PC-3 (cell line): ENCODE measurements around the gene GPR107. TPM values are rescaled to one million over a fixed set of nuclear protein-coding genes. Genes with fewer than 3 reads are reported as not detected.

Source experiments
- ATAC-seq: fragments of 200-7000 bp; cut with Tn5 transposase; 2 replicates; pipeline ENCODE4 v1.9.1; 2020; ENCODE audit warnings: mild to moderate bottlenecking, moderate library complexity
- BruUV-seq: library from RNA; stranded (reverse); fragments of 400-500 nt; replicated peaks from 2 replicates; lab custom pipeline; 2021; lab: Mats Ljungman, UMichigan
- CTCF ChIA-PET: fragments of 300-600 bp; sonication (Branson Sonifier 250); formaldehyde crosslinking; loops from one replicate; lab custom pipeline; 2022; ENCODE audit warnings: antibody characterized with exemption; lab: Charles Lee
- POLR2A ChIA-PET: fragments of 300-600 bp; sonication (Branson Sonifier 250); formaldehyde crosslinking; loops from one replicate; lab custom pipeline; 2022; ENCODE audit warnings: antibody characterized with exemption; ENCODE audit not compliant: unreplicated experiment; lab: Charles Lee
- DNase-seq: peaks from one replicate; pipeline ENCODE4 v3.0.0-alpha.2; 2015
- H2AFZ ChIP-seq: fragments of 300-600 bp; sonication (generic); 2 replicates; pipeline ENCODE4 v1.6.0; 2016; ENCODE audit warnings: antibody characterized with exemption, low read length
- H3F3A ChIP-seq: fragments of 300-600 bp; sonication (generic); one replicate; pipeline ENCODE4 v1.6.0; 2017; ENCODE audit warnings: antibody characterized with exemption, low read length, control low read depth, mild to moderate bottlenecking; ENCODE audit not compliant: unreplicated experiment
- H3K27ac ChIP-seq: fragments of 300-600 bp; sonication (generic); 2 replicates; pipeline ENCODE4 v1.5.1; 2016; ENCODE audit warnings: mild to moderate bottlenecking, low read length
- H3K27me3 ChIP-seq: fragments of 300-600 bp; sonication (generic); 2 replicates; pipeline ENCODE4 v1.6.1; 2016; ENCODE audit warnings: low read length, mixed read lengths
- H3K36me3 ChIP-seq: fragments of 300-600 bp; sonication (generic); 2 replicates; pipeline ENCODE4 v1.6.1; 2016; ENCODE audit warnings: low read depth, mixed run types, low read length, mixed read lengths
- H3K4me1 ChIP-seq: fragments of 300-600 bp; sonication (generic); 2 replicates; pipeline ENCODE4 v1.5.1; 2016; ENCODE audit warnings: low read length; ENCODE audit not compliant: insufficient read depth
- H3K4me2 ChIP-seq: fragments of 300-600 bp; sonication (generic); 2 replicates; pipeline ENCODE4 v1.6.0; 2016; ENCODE audit warnings: low read length
- H3K4me3 ChIP-seq: fragments of 300-600 bp; sonication (generic); 2 replicates; pipeline ENCODE4 v1.5.1; 2016; ENCODE audit warnings: mild to moderate bottlenecking, low read length, mixed read lengths
- H3K79me2 ChIP-seq: fragments of 300-600 bp; sonication (generic); 2 replicates; pipeline ENCODE4 v1.6.1; 2017; ENCODE audit warnings: low read length, mixed read lengths
- H3K9ac ChIP-seq: fragments of 300-600 bp; sonication (generic); 2 replicates; pipeline ENCODE4 v1.6.0; 2016; ENCODE audit warnings: mild to moderate bottlenecking, low read length
- H3K9me2 ChIP-seq: fragments of 300-600 bp; sonication (generic); replicated peaks from 2 replicates; pipeline ENCODE4 v1.6.1; 2016; ENCODE audit warnings: mixed run types, low read length, mixed read lengths
- H3K9me3 ChIP-seq: fragments of 300-600 bp; sonication (generic); 2 replicates; pipeline ENCODE4 v1.6.1; 2016; ENCODE audit warnings: low read length, mixed read lengths
- H4K20me1 ChIP-seq: fragments of 300-600 bp; sonication (generic); 2 replicates; pipeline ENCODE4 v1.6.1; 2016; ENCODE audit warnings: low read length, mixed read lengths
- CTCF ChIP-seq: fragments of 300-600 bp; sonication (generic); conservative IDR thresholded peaks from 2 replicates; pipeline ENCODE4 v1.5.1; 2017; ENCODE audit warnings: antibody characterized with exemption, low read depth, mild to moderate bottlenecking, low read length
- EZH2 ChIP-seq: fragments of 300-600 bp; sonication (generic); IDR thresholded peaks from one replicate; pipeline ENCODE4 v1.6.1; 2017; ENCODE audit warnings: antibody characterized with exemption, mild to moderate bottlenecking, low read length; ENCODE audit not compliant: unreplicated experiment
- EZH2phosphoT487 ChIP-seq: fragments of 300-600 bp; sonication (generic); IDR thresholded peaks from 2 replicates; pipeline ENCODE4 v1.6.1; 2018; ENCODE audit warnings: mild to moderate bottlenecking, antibody characterized with exemption, low read length, borderline replicate concordance
- intact Hi-C: fragments of 100-400 bp; cut with micrococcal nuclease; formaldehyde crosslinking; loops from 2 replicates; pipeline ENCODE4 v1.9.0; 2023
- total RNA-seq: library from RNA; depleted of rRNA; stranded (reverse); fragments of >200 nt; gene quantifications from 2 replicates; pipeline ENCODE4 v1.2.3, GENCODE V29; 2014

The GPR107 gene
- total RNA-seq, 1 experiment from 2014 or later = 11.4 TPM

GRCh38 chr9:130064621-130065020 is 10.9 kb downstream of the GPR107 start:
- POLR2A ChIA-PET = no interaction called here
- BruUV-seq = no TSS peak
- CTCF ChIA-PET = no interaction called here

GRCh38 chr9:130069048-130069447 is 15.3 kb downstream of the GPR107 start:
- no peak overlapping the region for H3K27ac ChIP-seq
- intact Hi-C loops = no loop called here

More at GRCh38 chr9:130064621-130065020, 10.9 kb downstream of the GPR107 start:
- intact Hi-C loops = no loop called here
- Histone ChIP-seq H3F3A (no peaks in the 10 kb centered on the region), H4K20me1 (no peaks in the 10 kb centered on the region), H2AFZ (no peak overlapping the region), H3K4me2 (no peak overlapping the region), H3K9ac (no peak overlapping the region), H3K4me3 (no peak overlapping the region), H3K27me3 (no peaks in the 10 kb centered on the region), H3K36me3 (no peaks in the 10 kb centered on the region), H3K9me2 (no peaks in the 10 kb centered on the region), H3K4me1 (no peaks in the 10 kb centered on the region), H3K79me2 (peaks cover 63% of the 10 kb centered on the region), H3K9me3 (no peaks in the 10 kb centered on the region), H3K27ac (no peak overlapping the region)
- TF ChIP-seq EZH2phosphoT487 (no peak), CTCF (no peak), EZH2 (no peak)
- ATAC-seq (no peak), DNase-seq (no peak)

More at GRCh38 chr9:130069048-130069447, 15.3 kb downstream of the GPR107 start:
- H4K20me1 ChIP-seq = no peaks in the 10 kb centered on the region
- no peak overlapping the region for H3K9ac ChIP-seq
- H3K9me3 ChIP-seq = no peaks in the 10 kb centered on the region
- H2AFZ ChIP-seq = no peak overlapping the region
- no peaks in the 10 kb centered on the region for H3K27me3 ChIP-seq
- H3K4me1 ChIP-seq = peaks cover 7% of the 10 kb centered on the region
- TF ChIP-seq EZH2 = no peak
- no peak for TF ChIP-seq EZH2phosphoT487
- TF ChIP-seq CTCF = no peak
- CTCF ChIA-PET = no interaction called here
- H3F3A ChIP-seq = no peaks in the 10 kb centered on the region
- H3K79me2 ChIP-seq = peaks cover 65% of the 10 kb centered on the region
- POLR2A ChIA-PET = no interaction called here
- no peak for ATAC-seq
- no TSS peak for BruUV-seq
- no peaks in the 10 kb centered on the region for H3K9me2 ChIP-seq
- no peaks in the 10 kb centered on the region for H3K36me3 ChIP-seq
- no peak overlapping the region for H3K4me3 ChIP-seq
- DNase-seq = no peak
- no peak overlapping the region for H3K4me2 ChIP-seq
